ENCODE results near the gene ATP6V1G3. TPM values are rescaled to one million over a fixed set of nuclear protein-coding genes. Genes with fewer than 3 reads are reported as not detected.
"Not testable (repeated sequence)": the region's sequence is repeated elsewhere in the genome, so short reads cannot be mapped to it uniquely, and the experiment has no call there.

ATP6V1G3 gene
- total RNA-seq, 1 donor from 2014 or later = not detected

GRCh38 chr1:198481661-198482060 lies 58.8 kb downstream of the ATP6V1G3 start:
- no peak for TF ChIP-seq EZH2 (IDR thresholded peaks at IDR 0.05)
- Mint-ChIP-seq H3K27me3 (ENCODE audit: insufficient read depth, low read depth) (peaks cover 2% of the 10 kb centered on the region), H3K36me3 (no peaks in the 10 kb centered on the region), H3K4me1 (no peaks in the 10 kb centered on the region), H3K4me3 (no peak overlapping the region), H3K27ac (no peak overlapping the region), H3K9me3 (no peaks in the 10 kb centered on the region)
- H3K79me2 ChIP-seq (ENCODE audit: low read depth) = no peaks in the 10 kb centered on the region
- H3K27me3 ChIP-seq = no peaks in the 10 kb centered on the region
- no peak for DNase-seq (ENCODE audit: low spot score)
- H3K9me3 ChIP-seq (ENCODE audit: low read depth) = no peaks in the 10 kb centered on the region
- no peak overlapping the region for H2AFZ ChIP-seq (replicated peaks)
- H3K36me3 ChIP-seq = no peaks in the 10 kb centered on the region
- no peaks in the 10 kb centered on the region for H3F3A ChIP-seq (ENCODE audit: low read depth)
- no peaks in the 10 kb centered on the region for H3K4me1 ChIP-seq
- H3K27ac ChIP-seq = no peak overlapping the region
- no peak overlapping the region for H3K4me3 ChIP-seq
- H3K9ac ChIP-seq = no peak overlapping the region
- no peaks in the 10 kb centered on the region for H4K20me1 ChIP-seq (ENCODE audit: low read depth)
- no peak overlapping the region for H3K4me2 ChIP-seq

GRCh38 chr1:198480876-198481275 lies 59.6 kb downstream of the ATP6V1G3 start:
- Histone ChIP-seq H3K36me3 (no peaks in the 10 kb centered on the region), H3K9me3 (ENCODE audit: low read depth) (no peaks in the 10 kb centered on the region), H3K4me2 (no peak overlapping the region), H3K4me1 (no peaks in the 10 kb centered on the region), H4K20me1 (ENCODE audit: low read depth) (no peaks in the 10 kb centered on the region), H3K27ac (no peak overlapping the region), H3K4me3 (no peak overlapping the region), H3K9ac (no peak overlapping the region), H3K27me3 (no peaks in the 10 kb centered on the region), H3F3A (ENCODE audit: low read depth) (no peaks in the 10 kb centered on the region), H3K79me2 (ENCODE audit: low read depth) (no peaks in the 10 kb centered on the region), H2AFZ (replicated peaks) (no peak overlapping the region)
- Mint-ChIP-seq H3K9me3 (peaks cover under 1% of the 10 kb centered on the region), H3K4me3 (no peak overlapping the region), H3K36me3 (no peaks in the 10 kb centered on the region), H3K27ac (no peak overlapping the region), H3K27me3 (ENCODE audit: insufficient read depth, low read depth) (peaks cover 2% of the 10 kb centered on the region), H3K4me1 (no peaks in the 10 kb centered on the region)
- TF ChIP-seq EZH2 (IDR thresholded peaks at IDR 0.05) (no peak), EZH2phosphoT487 (IDR thresholded peaks at IDR 0.05) (no peak)
- no peak for DNase-seq (ENCODE audit: low spot score)

DNA sequence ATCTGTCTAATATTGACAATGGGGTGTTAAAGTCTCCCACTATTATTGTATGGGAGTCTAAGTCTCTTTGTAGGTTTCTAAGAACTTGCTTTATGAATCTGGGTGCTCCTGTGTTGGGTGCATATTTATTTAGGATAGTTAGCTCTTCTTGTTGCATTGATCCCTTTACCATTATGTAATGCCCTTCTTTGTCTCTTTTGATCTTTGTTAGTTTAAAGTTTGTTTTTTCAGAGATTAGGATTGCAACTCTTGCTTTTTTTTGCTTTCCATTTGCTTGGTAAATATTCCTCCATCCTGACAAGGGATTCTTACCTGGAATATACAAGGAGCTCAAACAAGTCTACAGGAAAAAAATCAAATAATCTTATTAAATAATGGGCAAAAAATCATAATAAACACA lies 63.1 kb downstream of the ATP6V1G3 start:
- not testable (repeated sequence) for H3K36me3 ChIP-seq; H3K27me3 Mint-ChIP-seq (ENCODE audit: insufficient read depth, low read depth); H2AFZ ChIP-seq (replicated peaks); H3K79me2 ChIP-seq (ENCODE audit: low read depth); H3K36me3 Mint-ChIP-seq; H3K4me1 Mint-ChIP-seq; H3F3A ChIP-seq (ENCODE audit: low read depth); H3K27ac ChIP-seq; DNase-seq (ENCODE audit: low spot score); H3K9me3 ChIP-seq (ENCODE audit: low read depth); H3K4me3 Mint-ChIP-seq; H3K27me3 ChIP-seq; H3K4me1 ChIP-seq; H3K4me2 ChIP-seq; H3K27ac Mint-ChIP-seq; H3K4me3 ChIP-seq; H3K9ac ChIP-seq; H4K20me1 ChIP-seq (ENCODE audit: low read depth)
- peaks cover 10% of the 10 kb centered on the region for H3K9me3 Mint-ChIP-seq

Other genes starting within 250 kb of the ATP6V1G3 start
- not detected in 2 replicates for gene PTPRC, start 98.4 kb upstream of the ATP6V1G3 start, total RNA-seq (ENCODE audit: low replicate concordance)